Ureter (tissue), 1 donor: ENCODE data around the gene IL7R. TPM values are rescaled to one million over a fixed set of nuclear protein-coding genes. Genes with fewer than 3 reads are reported as not detected.

Experiments
- DNase-seq: peaks from one replicate; pipeline ENCODE4 v3.0.0-alpha.2; 2020; ENCODE audit warnings: low spot score
- total RNA-seq: library from RNA; stranded (reverse); gene quantifications from one replicate; pipeline ENCODE4 v1.2.4, GENCODE V29; 2023
- donor health status: DM: yes; HTN: yes; CAD: no.

Gene IL7R, protein sequence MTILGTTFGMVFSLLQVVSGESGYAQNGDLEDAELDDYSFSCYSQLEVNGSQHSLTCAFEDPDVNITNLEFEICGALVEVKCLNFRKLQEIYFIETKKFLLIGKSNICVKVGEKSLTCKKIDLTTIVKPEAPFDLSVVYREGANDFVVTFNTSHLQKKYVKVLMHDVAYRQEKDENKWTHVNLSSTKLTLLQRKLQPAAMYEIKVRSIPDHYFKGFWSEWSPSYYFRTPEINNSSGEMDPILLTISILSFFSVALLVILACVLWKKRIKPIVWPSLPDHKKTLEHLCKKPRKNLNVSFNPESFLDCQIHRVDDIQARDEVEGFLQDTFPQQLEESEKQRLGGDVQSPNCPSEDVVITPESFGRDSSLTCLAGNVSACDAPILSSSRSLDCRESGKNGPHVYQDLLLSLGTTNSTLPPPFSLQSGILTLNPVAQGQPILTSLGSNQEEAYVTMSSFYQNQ
- 34.9 TPM for total RNA-seq

DNA sequence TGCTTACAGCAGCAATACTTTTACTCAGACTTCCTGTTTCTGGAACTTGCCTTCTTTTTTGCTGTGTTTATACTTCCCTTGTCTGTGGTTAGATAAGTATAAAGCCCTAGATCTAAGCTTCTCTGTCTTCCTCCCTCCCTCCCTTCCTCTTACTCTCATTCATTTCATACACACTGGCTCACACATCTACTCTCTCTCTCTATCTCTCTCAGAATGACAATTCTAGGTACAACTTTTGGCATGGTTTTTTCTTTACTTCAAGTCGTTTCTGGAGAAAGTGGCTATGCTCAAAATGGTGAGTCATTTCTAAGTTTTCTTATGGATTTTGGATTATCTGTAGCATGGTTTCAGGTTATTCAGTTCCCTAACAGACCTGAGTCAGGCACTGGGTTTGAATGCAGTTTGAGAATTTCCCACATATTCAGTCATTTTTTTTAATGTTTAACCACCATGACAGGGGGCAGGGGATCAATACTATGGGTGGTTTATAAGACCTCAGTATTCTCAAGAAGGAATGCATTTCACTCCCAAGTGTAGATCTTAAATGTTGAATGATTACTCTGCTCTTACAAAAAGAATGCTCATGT lies at the start of gene IL7R:
TSS of gene IL7R (plus strand) at position 127 of the 587 bp plus-strand sequence. CDS start at position 214, 87 bp downstream.
- no peak for DNase-seq

DNA sequence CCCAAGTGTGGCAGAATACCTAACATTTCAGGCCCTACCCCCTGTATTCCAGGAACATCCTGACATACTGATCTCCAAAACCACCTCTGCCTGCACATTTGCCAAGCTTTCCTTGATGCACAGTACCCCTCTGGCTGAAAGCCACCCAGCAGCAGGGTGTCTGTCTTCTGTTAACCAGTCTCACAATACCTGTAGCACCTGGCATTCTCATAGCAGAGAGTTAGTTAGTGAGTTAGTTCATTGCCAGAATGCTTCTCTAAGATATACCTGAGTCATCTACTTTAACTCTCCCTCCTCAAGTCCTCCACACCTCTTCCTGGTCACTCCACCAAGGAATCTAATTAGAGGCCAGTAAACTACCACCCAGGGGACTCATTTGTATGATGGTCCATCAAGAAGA lies 46.1 kb upstream of the IL7R start:
- DNase-seq, result no peak

DNA sequence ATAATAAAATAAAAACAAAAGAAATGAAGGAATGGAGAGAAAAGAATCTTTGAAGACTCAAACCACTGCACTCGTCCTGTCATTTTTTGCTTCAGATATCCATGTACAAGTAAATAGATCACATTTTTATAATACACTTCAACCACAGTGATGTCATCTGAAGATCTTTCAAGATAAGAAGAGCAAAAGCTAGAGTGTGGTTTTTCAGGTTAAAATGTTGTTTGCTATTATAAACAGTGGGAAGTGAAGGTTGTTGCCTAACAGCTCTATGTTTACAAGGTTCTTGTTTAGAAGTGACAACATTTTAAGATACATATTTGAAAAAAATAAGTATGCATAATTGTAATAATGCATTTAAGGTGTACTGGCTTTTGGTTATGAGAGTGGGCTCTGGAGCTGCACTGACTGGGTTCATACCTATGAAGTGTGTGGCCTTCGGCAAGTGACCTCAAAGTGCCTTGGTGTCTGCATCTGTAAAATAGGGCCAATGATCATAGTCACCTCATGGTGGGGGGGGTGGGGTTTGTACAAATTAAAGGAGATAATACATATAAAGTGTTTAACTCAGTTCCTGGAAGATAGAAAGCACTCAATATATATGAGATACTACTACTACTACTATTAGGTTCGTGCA lies 45.5 kb upstream of the IL7R start:
- no peak for DNase-seq

DNA sequence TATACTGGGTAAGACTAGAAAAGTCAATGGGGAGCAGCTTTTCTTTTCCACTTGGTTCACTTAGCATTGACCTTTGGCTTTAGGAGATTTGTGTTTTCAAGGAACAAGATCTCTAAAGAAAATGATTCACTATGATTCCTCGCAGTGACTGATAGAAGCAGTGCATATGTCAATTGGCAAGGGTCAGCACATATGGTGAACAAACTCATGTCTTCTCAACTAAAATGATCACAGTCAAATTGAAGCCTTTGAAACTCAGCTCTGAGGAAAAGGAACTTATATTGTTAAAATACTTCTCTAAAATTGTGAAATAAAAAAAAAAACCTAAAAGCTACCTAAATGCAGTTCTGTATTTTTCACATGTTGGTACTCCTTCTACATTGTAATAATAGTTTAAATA lies 43.2 kb upstream of the IL7R start:
- DNase-seq, result no peak

DNA sequence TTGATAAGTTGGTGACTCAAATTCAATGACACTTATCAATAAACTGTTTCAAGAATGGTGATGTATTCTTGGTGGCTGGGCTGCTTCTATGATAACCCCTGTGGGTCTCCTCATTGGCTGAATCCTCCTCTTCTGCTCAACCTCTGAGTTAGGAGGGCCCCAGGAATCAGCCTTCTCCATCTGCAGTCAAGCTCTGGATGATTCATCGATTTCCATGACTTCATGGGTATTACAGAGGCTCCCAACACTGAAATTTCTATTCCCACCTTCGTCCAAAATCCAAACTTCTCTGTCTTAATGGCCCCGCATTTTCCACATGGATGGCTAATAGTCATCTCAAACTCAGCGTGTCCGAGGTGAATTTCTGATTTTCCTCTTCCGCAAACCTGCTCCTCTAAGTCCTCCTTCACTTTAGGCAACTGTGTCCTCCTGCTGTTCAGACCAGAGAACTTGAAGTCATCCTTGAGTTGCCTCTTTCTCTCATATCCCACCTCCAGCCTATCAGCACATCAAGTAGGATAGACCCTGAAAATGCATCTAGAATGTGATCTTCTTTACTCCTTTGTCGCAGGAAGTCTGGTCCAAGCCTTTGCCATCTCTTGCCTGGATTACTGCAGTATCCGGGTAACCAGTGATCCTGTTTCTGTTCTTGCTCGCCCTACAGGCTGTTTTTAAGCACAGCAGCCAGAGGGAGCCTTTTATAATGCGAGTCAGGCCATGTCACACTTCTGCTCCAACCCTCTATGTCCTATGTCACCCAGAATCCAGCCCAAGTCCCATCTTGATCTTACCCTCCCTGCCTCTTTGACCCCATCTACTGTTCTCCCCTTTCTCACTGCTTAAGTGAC lies 41.4 kb upstream of the IL7R start:
- no peak for DNase-seq

DNA sequence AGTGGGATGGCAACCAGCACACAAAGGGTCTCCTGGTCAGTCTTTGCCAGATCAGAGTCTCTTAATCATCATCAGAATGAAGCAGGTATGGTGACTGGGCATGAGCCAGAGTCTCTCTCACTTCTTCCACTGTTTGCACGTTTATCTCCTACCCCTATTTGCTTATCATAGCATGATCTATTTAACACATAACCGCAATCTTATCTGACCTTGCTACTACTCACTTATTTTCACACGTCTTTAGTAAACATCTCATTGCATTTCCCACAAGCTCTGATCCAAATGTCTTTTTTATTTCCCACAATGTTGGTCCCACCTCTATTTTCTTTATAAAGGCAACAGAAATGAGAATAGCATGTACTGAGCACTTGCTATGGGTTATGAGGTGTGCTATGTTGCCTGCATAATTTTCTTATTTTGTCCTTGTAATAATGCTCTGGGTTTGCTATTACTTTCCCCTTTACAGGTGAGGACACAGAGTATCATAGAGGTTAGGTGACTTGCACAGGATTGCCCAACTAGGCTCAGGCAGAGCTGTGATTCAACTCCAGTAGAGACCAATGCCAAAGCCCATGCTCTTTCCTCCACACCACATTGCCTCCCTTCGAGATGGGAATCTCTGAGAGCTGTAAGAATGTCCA lies 39.7 kb upstream of the IL7R start:
- no peak for DNase-seq

DNA sequence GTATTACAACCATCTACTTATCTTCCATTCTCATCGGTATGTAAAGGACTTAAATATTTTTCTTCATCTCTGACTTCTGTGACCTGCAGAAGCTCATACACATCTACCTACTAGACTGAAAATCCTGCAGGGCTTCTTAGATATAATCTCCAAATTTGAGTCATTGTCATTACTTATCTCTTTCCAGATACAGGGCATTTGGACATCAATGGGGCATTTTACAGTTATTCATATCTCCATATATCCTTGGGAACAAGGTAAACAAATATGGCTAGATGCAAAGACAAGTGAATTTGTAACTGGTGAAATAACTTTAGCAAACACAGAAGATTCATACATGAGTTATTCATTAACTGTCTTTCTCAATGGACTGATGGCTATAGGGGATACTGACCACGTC lies 37.7 kb upstream of the IL7R start:
- no peak for DNase-seq

DNA sequence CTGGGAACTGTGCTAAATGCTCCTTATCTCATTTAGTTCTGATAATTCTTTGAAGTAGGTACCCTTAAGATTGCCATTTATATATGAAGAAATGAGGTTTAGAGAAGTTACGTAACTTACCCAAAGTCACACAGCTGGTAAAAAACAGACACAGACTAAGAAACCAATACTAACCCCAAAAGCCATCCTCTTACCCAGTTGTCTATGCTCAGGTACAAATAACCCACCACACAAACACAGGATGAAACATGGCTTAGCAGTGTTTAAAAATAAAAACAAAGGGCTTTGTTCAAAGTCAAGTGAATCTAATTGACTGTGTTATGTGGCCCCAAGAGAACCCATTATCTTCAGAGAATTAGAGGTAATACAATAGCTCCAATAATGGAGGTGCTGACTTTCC lies 37.0 kb upstream of the IL7R start:
- no peak for DNase-seq

DNA sequence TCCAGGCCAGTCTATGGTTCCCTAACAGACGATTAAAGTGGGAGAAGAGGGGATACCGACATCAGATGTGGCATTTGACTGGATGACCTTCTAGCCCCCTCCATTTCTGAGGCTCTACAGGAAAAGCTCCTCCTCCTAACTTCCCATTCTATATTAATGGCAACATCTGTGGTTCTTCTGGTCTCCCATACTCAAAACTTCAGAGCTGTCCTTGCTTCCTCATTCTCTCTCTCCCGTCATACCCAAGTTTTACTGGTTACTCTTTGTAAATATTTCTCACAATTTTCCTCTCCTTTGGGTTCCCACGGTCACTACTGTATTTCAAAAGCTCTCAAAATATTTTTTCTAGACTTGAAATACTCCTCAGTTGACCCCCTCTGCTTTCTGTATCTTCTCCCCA lies 36.0 kb upstream of the IL7R start:
- no peak for DNase-seq

DNA sequence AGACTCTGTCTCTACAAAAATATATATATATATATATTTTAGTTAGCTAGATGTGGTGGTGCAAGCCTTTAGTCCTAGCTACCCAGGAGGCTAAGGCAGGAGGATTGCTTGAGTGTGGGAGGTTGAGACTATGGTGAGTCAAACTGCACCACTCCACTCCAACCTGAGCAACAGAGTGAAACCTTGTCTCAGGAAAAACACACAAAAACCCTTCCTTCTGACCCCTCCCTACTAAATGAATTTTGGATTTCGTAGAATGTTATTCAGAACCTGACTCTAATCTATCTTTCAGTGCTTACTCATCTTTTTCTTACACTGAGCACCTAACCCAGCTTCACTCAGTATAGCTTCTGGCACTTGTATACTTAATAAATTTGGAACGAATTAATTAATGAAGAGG lies 35.2 kb upstream of the IL7R start:
- no peak for DNase-seq

DNA sequence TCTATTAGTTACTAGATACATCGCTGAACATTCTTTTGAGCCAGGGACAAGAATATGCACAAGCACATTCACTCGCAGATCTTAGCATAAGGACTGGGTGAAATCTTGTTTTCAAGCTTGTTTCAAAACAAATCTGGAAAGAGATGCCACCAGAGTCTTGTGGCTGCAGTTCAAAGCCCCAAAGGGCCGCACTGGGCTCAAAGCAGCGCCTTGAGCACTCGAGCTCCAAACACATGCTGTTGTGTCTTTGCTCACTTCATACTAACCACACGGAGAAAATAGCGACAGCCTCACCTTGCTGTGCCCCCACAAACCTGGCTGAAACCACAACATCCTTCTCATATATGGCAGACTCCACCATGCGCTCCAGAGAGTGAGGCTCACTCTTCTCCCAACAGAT lies 34.2 kb upstream of the IL7R start:
- DNase-seq, result no peak

DNA sequence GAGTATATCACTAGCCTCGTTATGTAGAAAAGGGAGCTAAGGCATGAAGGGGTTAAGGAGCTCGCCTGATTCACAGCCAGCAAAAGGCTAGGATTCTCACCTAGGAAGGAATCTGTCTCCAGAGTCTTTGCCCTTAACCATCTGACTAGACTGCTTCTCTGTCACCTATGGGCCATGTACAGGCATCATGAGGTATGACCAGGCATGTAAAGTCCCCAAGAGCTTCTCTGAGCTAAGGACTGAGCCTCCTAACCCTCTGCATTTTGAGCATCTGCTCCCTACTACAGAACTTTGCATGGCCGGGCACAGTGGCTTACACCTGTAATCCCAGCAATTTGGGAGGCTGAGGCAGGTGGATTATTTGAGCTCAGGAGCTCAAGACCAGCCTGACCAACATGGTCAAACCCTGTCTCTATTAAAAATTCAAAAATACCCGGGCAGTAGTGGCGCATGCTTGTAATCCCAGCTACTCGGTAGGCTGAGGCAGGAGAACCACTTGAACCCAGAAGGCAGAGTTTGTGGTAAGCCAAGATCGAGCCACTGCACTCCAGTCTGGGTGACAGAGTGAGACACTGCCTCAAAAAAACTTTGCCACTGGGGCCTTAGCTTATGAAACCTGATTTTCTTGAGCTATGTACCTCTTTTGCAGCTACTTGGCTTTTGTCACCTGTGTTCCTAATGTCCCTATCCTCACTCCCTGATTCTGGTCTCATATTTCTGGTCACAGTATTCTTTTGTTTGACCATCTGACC lies 33.2 kb upstream of the IL7R start:
- no peak for DNase-seq

DNA sequence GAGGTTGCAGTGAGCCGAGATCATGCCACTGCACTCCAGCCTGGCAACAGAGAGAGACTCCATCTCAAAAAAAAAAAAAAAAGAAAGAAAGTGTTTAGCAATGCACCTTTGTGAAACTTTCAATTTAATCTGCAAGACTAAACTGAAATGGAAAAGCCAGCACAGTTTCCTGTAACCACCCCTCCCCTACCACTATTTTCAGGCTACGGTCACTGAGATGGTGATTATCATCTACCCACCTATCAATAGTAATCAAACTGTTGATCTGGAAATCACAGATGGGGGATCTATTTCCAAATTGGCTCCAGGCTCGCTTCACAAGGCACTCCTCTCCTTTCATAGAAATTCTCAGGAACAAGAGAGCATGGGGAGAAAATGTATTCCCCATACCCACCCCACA lies 30.6 kb upstream of the IL7R start:
- DNase-seq, result no peak

DNA sequence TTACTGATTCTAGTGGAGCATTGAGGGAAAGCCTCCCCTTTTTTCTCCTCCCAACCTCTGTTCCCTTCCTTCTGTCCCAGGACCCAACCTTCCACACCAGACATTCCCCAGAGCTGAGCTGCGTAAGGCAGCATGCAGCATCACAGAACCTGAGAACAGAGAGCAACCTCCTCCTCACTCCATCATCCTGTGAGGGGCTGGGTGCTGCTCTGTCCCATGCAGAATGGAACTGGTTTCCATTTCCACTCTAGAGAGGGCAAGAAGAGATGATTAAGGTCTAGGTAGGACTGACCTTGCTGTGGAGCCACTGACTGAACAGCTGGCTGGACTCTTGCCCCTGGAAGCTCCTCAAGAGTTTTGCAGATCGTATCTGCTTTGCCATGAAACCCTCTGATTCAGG lies 30.1 kb upstream of the IL7R start:
- no peak for DNase-seq

DNA sequence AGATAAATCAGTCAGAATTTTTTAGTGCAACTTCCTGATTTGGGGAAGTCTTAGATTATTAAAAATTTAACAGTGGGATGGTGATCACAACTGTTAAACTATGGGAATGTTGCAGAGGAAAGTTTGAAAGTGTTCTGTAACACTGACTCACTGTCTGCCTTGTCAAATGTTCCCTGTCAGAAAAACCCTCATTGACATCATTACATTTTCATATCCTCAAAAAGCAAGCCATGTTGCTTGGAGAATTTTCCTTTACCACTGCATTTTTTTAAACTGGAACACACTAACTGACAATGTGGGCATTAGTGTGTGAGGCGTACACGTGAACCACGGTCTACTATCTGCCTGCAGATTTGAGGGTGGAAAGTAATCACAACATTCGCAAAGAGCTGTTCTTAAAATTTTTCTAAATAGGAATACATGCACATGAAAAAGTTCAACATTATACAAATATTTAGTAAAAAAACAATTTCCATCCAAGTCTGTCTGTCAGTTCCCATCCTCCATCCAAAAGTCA lies 28.6 kb upstream of the IL7R start:
- no peak for DNase-seq

DNA sequence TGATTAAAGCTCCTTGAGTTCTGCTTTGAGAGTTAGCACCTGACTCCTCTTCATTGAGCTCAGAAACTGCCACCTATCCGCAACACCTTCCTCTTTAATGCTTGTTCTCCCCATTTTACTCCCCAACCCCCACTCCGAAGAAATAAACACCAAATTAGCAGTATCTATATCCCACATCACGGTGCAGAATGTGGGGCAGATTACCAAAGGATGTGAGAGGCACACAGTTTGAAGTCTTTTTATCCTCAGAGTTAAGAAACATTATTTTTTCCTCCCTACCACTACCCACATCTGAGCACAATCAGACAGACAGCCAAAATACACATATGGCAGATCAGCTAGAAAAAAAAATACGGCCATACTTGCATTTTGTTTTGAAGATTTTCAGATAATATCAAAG lies 26.1 kb upstream of the IL7R start:
- no peak for DNase-seq

DNA sequence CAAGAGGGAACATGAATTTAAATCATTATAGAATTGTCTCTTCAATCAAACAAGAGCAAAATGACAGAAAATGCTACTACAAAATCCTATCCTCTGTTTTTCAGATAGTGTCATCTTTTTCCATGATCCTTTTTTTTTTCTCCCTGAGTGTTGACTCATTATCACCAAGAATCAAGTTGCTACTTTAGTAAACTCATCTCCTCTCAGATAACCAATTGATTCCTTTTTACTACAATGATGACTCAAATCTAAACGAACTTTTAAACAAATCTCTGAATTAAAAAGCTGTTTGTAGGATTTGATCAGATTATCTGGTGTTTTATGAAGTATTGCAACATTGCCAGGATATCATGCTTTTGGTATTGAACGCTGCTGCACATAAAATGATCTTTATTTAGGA lies 23.9 kb upstream of the IL7R start:
- no peak for DNase-seq

DNA sequence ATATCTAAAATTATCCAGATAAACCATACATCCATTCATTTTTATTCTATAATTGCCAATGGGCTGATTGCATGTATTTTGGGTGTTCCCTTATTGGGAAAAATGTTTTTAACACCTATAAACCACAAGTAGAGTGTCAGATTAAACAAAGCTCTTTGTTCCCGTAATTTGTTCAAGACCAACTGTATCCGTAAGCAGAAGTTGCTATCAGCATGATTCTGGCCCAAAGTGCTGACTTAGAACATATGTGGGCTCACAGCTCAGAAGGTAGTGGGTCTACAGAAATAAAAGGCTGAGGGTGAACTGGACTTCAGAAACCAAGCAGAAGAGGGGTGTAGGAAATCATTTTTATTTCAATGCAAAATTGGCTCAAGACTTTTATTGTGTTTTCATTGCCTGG lies 23.5 kb upstream of the IL7R start:
- DNase-seq, result no peak

DNA sequence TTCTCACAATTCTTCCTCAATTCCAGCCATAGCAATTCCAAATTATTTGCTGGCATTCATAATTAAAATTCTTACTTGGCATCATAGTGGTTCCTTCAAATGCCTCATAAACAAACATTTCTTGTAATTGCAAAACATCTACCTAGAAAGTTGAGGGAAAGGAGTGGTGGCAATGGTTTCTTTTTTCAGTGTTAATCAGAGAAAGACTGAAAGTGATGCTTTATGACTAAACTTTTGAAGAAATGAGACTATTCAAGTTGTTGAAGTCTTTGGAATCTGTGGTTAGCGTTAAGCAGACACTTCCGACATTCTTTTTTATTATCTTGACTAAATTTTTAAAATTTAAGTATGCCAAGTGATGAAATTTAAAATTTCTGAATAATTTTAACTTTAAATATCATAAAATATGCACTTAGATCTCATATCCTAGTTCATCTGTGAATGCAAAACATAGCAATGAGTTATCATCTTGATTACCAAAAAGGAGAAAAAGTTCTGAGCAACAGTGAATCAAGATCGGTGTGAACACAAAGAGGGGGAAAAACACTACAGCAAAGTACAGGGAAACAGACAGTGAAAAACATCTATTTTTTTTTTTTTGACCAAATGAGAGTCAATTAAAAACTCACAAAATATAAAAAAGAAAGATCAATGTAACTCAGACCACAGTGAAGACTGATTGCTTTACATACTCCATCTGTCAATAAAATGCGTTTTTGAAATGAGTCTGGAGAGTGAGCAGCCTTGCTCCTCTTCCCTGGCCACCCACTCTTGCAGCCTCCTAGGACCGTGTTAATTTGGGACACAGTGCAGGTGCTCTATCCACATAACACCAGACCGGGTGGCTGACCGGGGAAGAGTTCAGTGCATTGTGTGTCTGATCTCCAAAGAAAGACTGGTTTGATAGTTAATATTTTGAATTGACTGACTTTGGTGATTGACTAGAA lies 20.6 kb upstream of the IL7R start:
- DNase-seq, result no peak
